Esophagus squamous epithelium (tissue), 4 donors: ENCODE measurements around the gene PPME1.

ENCODE experiments used
- CTCF ChIP-seq, 6 experiments: fragments of 450-650 bp in 4 of 6; fragments of 200-600 bp in 2 of 6; sonication (generic) in 2 of 6; IDR thresholded peaks; one replicate each; pipeline ENCODE4 v1.5.1; 2016 to 2019; ENCODE audit warnings: antibody characterized with exemption in 6 of 6, mild to moderate bottlenecking in 4 of 6, moderate library complexity in 4 of 6
- POLR2A ChIP-seq, 4 donors: fragments of 450-650 bp; IDR thresholded peaks; one replicate each; pipeline ENCODE4 v1.6.1; 2017; ENCODE audit warnings: antibody characterized with exemption in 4 of 4, mild to moderate bottlenecking in 4 of 4, moderate library complexity in 3 of 4

- no peak for TF ChIP-seq POLR2A (IDR thresholded peaks at IDR 0.05)
- no peak for TF ChIP-seq CTCF (IDR thresholded peaks at IDR 0.05)
These were observed 78.4 kb downstream of the PPME1 start for GRCh38 chr11:74249496-74249895.
